A673 (cell line): Measurements from ENCODE around the gene PTPN21. TPM values are rescaled to one million over a fixed set of nuclear protein-coding genes. Genes with fewer than 3 reads are reported as not detected.

ENCODE experiments used
- BruUV-seq: library from RNA; stranded (reverse); fragments of 400-500 nt; replicated peaks from 2 replicates; lab custom pipeline; 2021; lab: Mats Ljungman, UMichigan
- CTCF ChIA-PET: fragments of 300-600 bp; sonication (Branson Sonifier 250); formaldehyde crosslinking; loops from one replicate; lab custom pipeline; 2022; ENCODE audit warnings: antibody characterized with exemption; lab: Charles Lee
- POLR2A ChIA-PET: fragments of 300-600 bp; sonication (Branson Sonifier 250); formaldehyde crosslinking; loops from one replicate; lab custom pipeline; 2022; ENCODE audit warnings: antibody characterized with exemption; ENCODE audit not compliant: low non-redundant PET; lab: Charles Lee
- DNase-seq: peaks from one replicate; pipeline ENCODE4 v3.0.0-alpha.2; 2015; ENCODE audit warnings: low spot score
- H3K27ac ChIP-seq: fragments of 200-600 bp; sonication (generic); 2 replicates; pipeline ENCODE4 v1.5.1; 2016; ENCODE audit warnings: mixed run types, low read depth, mild to moderate bottlenecking, mixed read lengths, antibody characterized with exemption, low read length; ENCODE audit not compliant: poor library complexity, severe bottlenecking
- H3K27me3 ChIP-seq: fragments of 200-600 bp; sonication (generic); replicated peaks from 2 replicates; pipeline ENCODE4 v1.6.1; 2017; ENCODE audit warnings: mixed run types, low read depth, mild to moderate bottlenecking, mixed read lengths, antibody characterized with exemption, low read length; ENCODE audit not compliant: insufficient read depth, poor library complexity
- H3K36me3 ChIP-seq: fragments of 200-600 bp; sonication (generic); 2 replicates; pipeline ENCODE4 v1.6.1; 2016; ENCODE audit warnings: mixed run types, mild to moderate bottlenecking, mixed read lengths, antibody characterized with exemption, low read length; ENCODE audit not compliant: insufficient read depth, poor library complexity, severe bottlenecking
- H3K4me1 ChIP-seq: fragments of 200-600 bp; sonication (generic); 2 replicates; pipeline ENCODE4 v1.6.1; 2017; ENCODE audit warnings: mixed run types, mild to moderate bottlenecking, mixed read lengths, antibody characterized with exemption, low read length; ENCODE audit not compliant: insufficient read depth, poor library complexity, severe bottlenecking
- H3K4me3 ChIP-seq: fragments of 200-600 bp; sonication (generic); 2 replicates; pipeline ENCODE4 v1.5.1; 2016; ENCODE audit warnings: low read depth, mixed run types, mild to moderate bottlenecking, mixed read lengths, low read length; ENCODE audit not compliant: poor library complexity, severe bottlenecking
- H3K9me3 ChIP-seq: fragments of 200-600 bp; sonication (generic); 2 replicates; pipeline ENCODE4 v1.6.1; 2016; ENCODE audit warnings: mixed run types, low read depth, mild to moderate bottlenecking, mixed read lengths, antibody characterized with exemption, low read length; ENCODE audit not compliant: poor library complexity, severe bottlenecking
- EZH2 ChIP-seq: fragments of 200-600 bp; sonication (generic); IDR thresholded peaks from 2 replicates; pipeline ENCODE4 v1.6.1; 2017; ENCODE audit warnings: borderline replicate concordance, low read depth, mild to moderate bottlenecking, mixed read lengths, antibody characterized with exemption, low read length; ENCODE audit not compliant: poor library complexity, severe bottlenecking
- intact Hi-C: fragments of 100-400 bp; cut with micrococcal nuclease; formaldehyde crosslinking; loops from one replicate; pipeline ENCODE4 v1.10.0; 2022; ENCODE audit not compliant: unreplicated experiment
- total RNA-seq: library from RNA; stranded (reverse); gene quantifications from 2 replicates; pipeline ENCODE4 v1.2.3, GENCODE V29; 2021
- TF ChIP-seq, protein P1 (sequence below): fragments of 300-800, 200-600 bp; sonication (generic); conservative IDR thresholded peaks from 2 replicates; pipeline ENCODE4 v1.5.1; 2017; ENCODE audit warnings: low read depth, mild to moderate bottlenecking, antibody characterized with exemption, low read length, moderate library complexity, mixed read lengths

PTPN21 gene
- total RNA-seq, 1 experiment from 2014 or later = 6.1 TPM

DNA sequence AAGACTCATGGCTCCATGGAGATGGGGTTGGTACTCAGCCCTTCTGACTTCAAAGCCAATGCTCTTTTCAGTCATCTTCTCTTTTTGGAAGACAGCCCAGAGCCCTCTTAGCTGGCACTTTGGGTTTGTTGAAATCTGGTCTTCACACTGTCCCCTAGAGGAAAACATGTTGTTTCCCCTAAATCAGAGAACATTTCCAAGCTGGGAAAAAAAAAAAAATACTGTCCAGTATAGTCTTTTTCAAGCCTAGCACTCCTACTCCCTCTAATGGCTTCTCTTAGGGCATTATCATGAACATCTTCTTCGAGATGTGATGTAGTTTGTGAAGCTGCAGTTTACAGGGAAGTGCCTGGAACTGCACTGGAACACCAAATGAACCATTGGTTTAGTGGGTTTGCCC is 5.0 kb upstream of the PTPN21 start:
- intact Hi-C loops = loop anchor here (1.0 kb wide), 1 partner anchor 68 kb away; no protein-coding TSS in a partner anchor
- no peaks in the 10 kb centered on the region for H3K36me3 ChIP-seq
- TF ChIP-seq, protein P1, sequence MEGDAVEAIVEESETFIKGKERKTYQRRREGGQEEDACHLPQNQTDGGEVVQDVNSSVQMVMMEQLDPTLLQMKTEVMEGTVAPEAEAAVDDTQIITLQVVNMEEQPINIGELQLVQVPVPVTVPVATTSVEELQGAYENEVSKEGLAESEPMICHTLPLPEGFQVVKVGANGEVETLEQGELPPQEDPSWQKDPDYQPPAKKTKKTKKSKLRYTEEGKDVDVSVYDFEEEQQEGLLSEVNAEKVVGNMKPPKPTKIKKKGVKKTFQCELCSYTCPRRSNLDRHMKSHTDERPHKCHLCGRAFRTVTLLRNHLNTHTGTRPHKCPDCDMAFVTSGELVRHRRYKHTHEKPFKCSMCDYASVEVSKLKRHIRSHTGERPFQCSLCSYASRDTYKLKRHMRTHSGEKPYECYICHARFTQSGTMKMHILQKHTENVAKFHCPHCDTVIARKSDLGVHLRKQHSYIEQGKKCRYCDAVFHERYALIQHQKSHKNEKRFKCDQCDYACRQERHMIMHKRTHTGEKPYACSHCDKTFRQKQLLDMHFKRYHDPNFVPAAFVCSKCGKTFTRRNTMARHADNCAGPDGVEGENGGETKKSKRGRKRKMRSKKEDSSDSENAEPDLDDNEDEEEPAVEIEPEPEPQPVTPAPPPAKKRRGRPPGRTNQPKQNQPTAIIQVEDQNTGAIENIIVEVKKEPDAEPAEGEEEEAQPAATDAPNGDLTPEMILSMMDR = peak; percentile 52; the same call in 1 of the 2 replicates
- no peak for TF ChIP-seq EZH2
- ChIA-PET POLR2A (no interaction called here), CTCF (interaction anchor here (1.3 kb wide), 1 partner anchor 68 kb away, joined by 3 read pairs; no protein-coding TSS in a partner anchor)
- H3K4me1 ChIP-seq = peaks cover 9% of the 10 kb centered on the region
- no TSS peak for BruUV-seq
- H3K27me3 ChIP-seq = peaks cover 18% of the 10 kb centered on the region
- no peaks in the 10 kb centered on the region for H3K9me3 ChIP-seq
- H3K27ac ChIP-seq = no peak overlapping the region
- H3K4me3 ChIP-seq = no peak overlapping the region
- DNase-seq = peak; percentile 74

DNA sequence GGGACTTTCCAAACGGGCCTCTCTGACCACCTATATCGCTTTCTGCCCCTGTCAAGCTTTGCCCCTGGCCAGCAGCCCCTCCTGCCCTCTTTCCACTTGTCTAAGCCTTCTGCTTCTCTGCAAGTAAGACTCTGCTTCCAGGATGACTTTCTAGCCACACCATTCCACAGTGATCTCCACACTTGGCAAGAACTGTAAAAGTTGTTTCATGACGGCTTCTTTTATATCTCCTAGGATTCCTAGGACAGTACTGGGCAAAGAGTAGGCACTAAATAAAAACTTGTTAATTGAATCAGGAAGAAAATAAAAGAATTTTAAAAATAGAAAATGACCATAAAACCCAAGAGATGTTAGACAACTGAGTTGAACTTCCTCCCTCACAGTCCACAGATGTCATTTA is 1.8 kb upstream of the PTPN21 start:
- Histone ChIP-seq H3K27me3 (peaks cover 45% of the 10 kb centered on the region), H3K9me3 (no peaks in the 10 kb centered on the region), H3K36me3 (no peaks in the 10 kb centered on the region), H3K4me3 (no peak overlapping the region), H3K4me1 (peaks cover 9% of the 10 kb centered on the region), H3K27ac (no peak overlapping the region)
- DNase-seq = no peak
- BruUV-seq = no TSS peak
- ChIA-PET CTCF (no interaction called here), POLR2A (no interaction called here)
- intact Hi-C loops = no loop called here
- TF ChIP-seq, protein P1 = no peak

DNA sequence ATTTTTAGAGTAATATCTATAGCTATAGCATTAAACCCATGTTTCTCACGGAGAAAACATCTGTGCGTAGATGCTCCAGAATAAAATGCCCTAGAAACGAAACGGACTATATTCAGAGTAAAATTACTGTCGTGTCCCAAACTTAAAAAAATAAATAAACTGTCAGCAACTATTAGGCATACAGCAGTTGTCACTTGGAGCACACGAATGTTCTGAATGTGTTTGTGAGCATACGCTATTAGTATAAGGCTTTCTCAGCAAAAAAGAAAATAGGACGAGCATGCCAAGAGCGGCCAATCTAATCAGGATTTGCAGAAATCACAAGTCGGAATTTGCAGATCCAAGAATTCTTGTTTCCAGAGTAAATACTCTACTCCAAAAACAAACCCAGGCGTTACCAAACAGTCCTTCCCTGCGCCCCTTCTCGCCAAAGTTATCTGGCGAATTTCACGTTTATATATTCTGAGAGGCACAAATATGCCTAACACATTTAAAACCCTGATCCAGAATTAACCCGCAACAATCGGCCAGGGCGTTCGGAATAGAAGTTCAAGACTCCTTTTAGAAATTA is 836 bp downstream of the PTPN21 start:
- peak; percentile 12 for DNase-seq
- ChIA-PET POLR2A (no interaction called here), CTCF (no interaction called here)
- H3K9me3 ChIP-seq = no peaks in the 10 kb centered on the region
- peaks cover 45% of the 10 kb centered on the region for H3K27me3 ChIP-seq
- TSS peak; percentile 56 for BruUV-seq
- no peaks in the 10 kb centered on the region for H3K36me3 ChIP-seq
- no peak overlapping the region for H3K27ac ChIP-seq
- peaks cover 9% of the 10 kb centered on the region for H3K4me1 ChIP-seq
- H3K4me3 ChIP-seq = peak overlapping the region; percentile 68
- intact Hi-C loops = no loop called here
- peak; percentile 89 for TF ChIP-seq EZH2
- TF ChIP-seq, protein P1 = no peak
